ENCODE measurements around the gene CD274.

DNA sequence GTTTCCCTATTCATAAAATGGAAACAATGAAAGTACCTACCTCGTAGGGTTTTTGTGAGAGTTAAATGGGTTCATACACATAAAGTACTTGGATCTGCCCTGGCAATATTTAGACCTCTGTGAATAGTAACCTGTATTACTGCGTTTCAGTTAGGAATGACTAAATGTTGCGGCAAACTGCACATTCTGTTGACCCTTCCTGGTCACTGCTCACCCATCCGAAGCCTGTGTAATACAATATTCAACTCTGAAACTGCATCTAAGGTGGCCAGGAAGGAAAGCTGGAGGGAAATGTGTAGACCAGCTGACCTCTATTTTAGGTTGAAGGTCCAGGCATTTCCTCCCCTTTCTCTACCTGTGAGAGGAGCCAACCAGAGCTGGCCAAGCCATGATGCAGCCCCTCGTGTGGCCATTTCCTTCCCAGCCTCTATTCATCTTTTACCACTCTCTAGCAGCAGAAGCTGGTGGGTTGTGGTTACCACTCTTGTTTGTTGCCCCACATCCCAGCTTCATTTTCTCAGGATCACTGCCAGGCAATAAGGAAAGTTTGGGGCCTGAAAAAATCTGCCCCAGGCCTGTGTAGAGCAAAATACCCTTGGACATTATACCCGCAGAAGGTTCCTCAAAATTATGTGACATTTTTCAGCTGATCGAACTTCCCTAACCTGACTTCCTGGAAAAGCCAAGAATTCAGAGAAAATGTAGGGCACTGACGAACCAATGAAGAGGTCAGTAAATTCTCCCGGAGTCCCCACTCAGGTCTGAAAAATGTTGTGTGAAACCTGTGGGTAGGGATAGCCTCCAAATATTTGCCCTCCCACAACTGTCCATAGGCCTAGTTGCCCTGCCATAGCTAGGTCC lies 39.5 kb downstream of the CD274 start:
- TF ChIP-seq, protein P1, sequence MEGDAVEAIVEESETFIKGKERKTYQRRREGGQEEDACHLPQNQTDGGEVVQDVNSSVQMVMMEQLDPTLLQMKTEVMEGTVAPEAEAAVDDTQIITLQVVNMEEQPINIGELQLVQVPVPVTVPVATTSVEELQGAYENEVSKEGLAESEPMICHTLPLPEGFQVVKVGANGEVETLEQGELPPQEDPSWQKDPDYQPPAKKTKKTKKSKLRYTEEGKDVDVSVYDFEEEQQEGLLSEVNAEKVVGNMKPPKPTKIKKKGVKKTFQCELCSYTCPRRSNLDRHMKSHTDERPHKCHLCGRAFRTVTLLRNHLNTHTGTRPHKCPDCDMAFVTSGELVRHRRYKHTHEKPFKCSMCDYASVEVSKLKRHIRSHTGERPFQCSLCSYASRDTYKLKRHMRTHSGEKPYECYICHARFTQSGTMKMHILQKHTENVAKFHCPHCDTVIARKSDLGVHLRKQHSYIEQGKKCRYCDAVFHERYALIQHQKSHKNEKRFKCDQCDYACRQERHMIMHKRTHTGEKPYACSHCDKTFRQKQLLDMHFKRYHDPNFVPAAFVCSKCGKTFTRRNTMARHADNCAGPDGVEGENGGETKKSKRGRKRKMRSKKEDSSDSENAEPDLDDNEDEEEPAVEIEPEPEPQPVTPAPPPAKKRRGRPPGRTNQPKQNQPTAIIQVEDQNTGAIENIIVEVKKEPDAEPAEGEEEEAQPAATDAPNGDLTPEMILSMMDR (IDR thresholded peaks at IDR 0.05; ENCODE audit: low read depth, low read length): no peak
- no peak for TF ChIP-seq POLR2A (IDR thresholded peaks at IDR 0.05; ENCODE audit: extremely low read depth, insufficient read length)
